Measurements from ENCODE around the gene NGFR.

- no peak for TF ChIP-seq CTCF (IDR thresholded peaks at IDR 0.05)
- no peak for TF ChIP-seq POLR2A (IDR thresholded peaks at IDR 0.05)
Observed at GRCh38 chr17:49501496-49501895, 6.4 kb downstream of the NGFR start.

Measured in testis (tissue), 2 donors.